Heart left ventricle (tissue), 13 donors: Measurements from ENCODE around the gene SRGAP1.

Source experiments
- CTCF ChIP-seq, 12 donors: fragments of 200-600 bp; sonication (generic) in 4 of 12; IDR thresholded peaks; one replicate each; pipeline versions ENCODE4 v1.5.0 to v1.8.0; 2018 to 2022; ENCODE audit warnings: antibody characterized with exemption in 12 of 12, mild to moderate bottlenecking in 5 of 12
- POLR2A ChIP-seq, 2 donors: fragments of 450-650 bp; IDR thresholded peaks; one replicate each; pipeline ENCODE4 v1.6.1; 2017; ENCODE audit warnings: antibody characterized with exemption in 2 of 2, mild to moderate bottlenecking in 2 of 2, moderate library complexity in 2 of 2
- donor health status: ischemic (EF 13 %, LVEDD 7.1; RV severe dilation, severe dysfunction).
- donor health status: DM: no; HTN: yes; CAD: no.
- donor health status: DM: no; HTN: no; CAD: no.
- donor health status: ischemic (EF 25% LVEDD 6.9; RV normal size, moderate dysfunction).
- donor health status: ischemic (EF 25% LVEDD 5.7; RV mildly dilated, moderate dysfunction).
- donor health status: ischemic (EF 35%, LVEDD 5.7; RV mildly dilated, moderate dysfunction).
- donor health status: nonischemic (EF 11% LVEDD 7.7; RV severe dilation, severe dysfunction).
- donor health status: DM: yes; HTN: yes; CAD: no.
- donor health status: PGD.
- donor health status: ischemic (EF 29% LVEDD 5.4; RV normal size, mild dysfunction).
- donor health status: nonischemic (EF 23%, LVEDD 6.1; RV moderate dilation, normal function).

DNA sequence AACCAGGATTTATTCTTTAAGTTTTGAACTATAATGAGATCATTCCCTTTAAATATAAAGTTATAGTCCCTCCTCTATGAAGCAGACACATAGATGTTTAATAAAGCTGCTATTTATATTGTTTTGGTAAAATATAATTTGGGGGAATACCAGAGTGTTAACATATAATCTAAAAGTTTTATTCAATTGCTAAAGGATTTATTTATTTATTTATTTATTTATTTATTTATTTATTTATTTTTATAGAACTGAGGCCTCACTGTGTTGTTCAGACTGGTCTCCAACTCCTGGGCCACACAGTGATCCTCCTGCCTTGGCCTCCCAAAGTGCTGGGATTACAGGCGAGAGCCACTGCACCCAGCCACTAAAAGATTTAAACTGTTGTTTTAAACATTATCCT lies 278.9 kb downstream of the SRGAP1 start:
- TF ChIP-seq CTCF (IDR thresholded peaks at IDR 0.05) (no peak), POLR2A (IDR thresholded peaks at IDR 0.05) (no peak)
